MCF 10A (cell line): ENCODE results near the gene CCN5. TPM values are rescaled to one million over a fixed set of nuclear protein-coding genes. Genes with fewer than 3 reads are reported as not detected.

Experiments used
- BruUV-seq: library from RNA; stranded (reverse); fragments of 400-500 nt; replicated peaks from 2 replicates; lab custom pipeline; 2021; lab: Mats Ljungman, UMichigan
- CTCF ChIA-PET: fragments of 300-600 bp; sonication (Branson Sonifier 250); formaldehyde crosslinking; extraction: SDS; loops from one replicate; lab custom pipeline; 2021; ENCODE audit warnings: antibody characterized with exemption, inconsistent platforms; lab: Yijun Ruan, JAX
- POLR2A ChIA-PET: fragments of 300-600, 350-650 bp; sonication (Branson Sonifier 250); formaldehyde crosslinking; extraction: SDS; loops from one replicate; lab custom pipeline; 2020; ENCODE audit warnings: antibody characterized with exemption, inconsistent platforms; lab: Yijun Ruan, JAX
- DNase-seq: peaks from one replicate; pipeline ENCODE4 v3.0.0-alpha.2; 2018; ENCODE audit not compliant: unreplicated experiment
- H3K27ac Mint-ChIP-seq: one replicate; pipeline ENCODE4 v1.8.0; 2022; ENCODE audit warnings: mild to moderate bottlenecking, low read depth, mixed read lengths; ENCODE audit not compliant: unreplicated experiment
- H3K27me3 Mint-ChIP-seq: one replicate; pipeline ENCODE4 v1.8.0; 2022; ENCODE audit warnings: mixed read lengths; ENCODE audit not compliant: insufficient read depth, unreplicated experiment
- H3K36me3 Mint-ChIP-seq: one replicate; pipeline ENCODE4 v1.8.0; 2022; ENCODE audit warnings: mild to moderate bottlenecking, moderate library complexity, mixed read lengths; ENCODE audit not compliant: insufficient read depth, unreplicated experiment
- H3K4me1 Mint-ChIP-seq: one replicate; pipeline ENCODE4 v1.8.0; 2022; ENCODE audit warnings: mixed read lengths; ENCODE audit not compliant: insufficient read depth, unreplicated experiment
- H3K4me3 Mint-ChIP-seq: one replicate; pipeline ENCODE4 v1.8.0; 2022; ENCODE audit warnings: mild to moderate bottlenecking, moderate library complexity, mixed read lengths; ENCODE audit not compliant: unreplicated experiment
- H3K9me3 Mint-ChIP-seq: one replicate; pipeline ENCODE4 v1.8.0; 2022; ENCODE audit warnings: mixed read lengths; ENCODE audit not compliant: unreplicated experiment
- intact Hi-C: fragments of 100-400 bp; cut with micrococcal nuclease; formaldehyde crosslinking; loops from 2 replicates; pipeline ENCODE4 v1.14.1; 2022
- total RNA-seq: library from RNA; stranded (reverse); gene quantifications from 2 replicates; pipeline ENCODE4 v1.2.3, GENCODE V29; 2022
- TF ChIP-seq, protein P1 (sequence below): fragments of 200-600 bp; IDR thresholded peaks from one replicate; pipeline ENCODE4 v1.8.0; 2022; ENCODE audit warnings: antibody characterized with exemption, mild to moderate bottlenecking; ENCODE audit not compliant: unreplicated experiment

The CCN5 gene
- total RNA-seq, 1 experiment from 2014 or later = 1.4 TPM

DNA sequence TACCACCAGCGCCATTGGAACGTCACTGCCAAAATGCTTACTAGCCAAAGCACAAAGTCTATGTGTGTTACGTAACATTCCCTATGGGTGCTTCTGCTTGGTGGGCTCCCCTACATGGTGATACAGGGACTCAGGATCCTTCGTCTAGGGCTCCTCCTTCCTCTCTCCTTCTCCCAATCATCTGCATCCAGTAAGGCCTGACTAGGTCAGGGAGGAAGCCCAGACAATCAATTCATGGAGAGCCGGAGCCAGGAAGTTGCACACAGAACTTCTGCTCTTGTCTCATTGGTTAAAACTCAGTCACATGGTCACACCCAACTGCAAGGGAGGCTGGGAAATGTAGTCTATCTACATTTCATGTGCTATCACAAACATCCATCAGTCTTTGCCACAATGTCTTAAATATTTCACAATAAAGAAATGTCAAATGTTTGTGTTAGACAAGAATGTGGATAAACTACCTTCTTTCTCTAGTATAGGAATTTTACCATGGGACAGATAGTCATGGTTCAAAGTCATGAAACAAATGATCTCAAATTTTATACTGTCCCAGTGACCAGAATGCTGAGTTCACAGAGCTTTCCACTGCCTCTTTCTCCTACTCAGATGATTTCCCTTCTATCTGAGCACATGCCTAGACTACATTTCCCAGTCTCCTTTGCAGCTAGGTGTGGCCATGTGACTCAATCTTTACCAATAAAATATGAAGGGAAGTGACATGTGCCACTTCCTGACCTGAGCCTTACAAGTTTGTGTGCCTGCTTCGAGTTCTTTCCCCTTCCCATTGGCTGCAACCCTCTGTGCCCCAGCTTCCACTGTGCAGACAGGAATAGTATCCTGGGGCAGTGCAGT is 21.2 kb downstream of the CCN5 start:
- H3K4me3 Mint-ChIP-seq = peak overlapping the region; percentile 10
- CTCF ChIA-PET = interaction anchor here (1.3 to 6.2 kb wide), 3 partner anchors 11 to 130 kb away, joined by 6 to 72 read pairs (median 23); partner anchors contain the start of gene KCNK15
- intact Hi-C loops = loop anchor here (10.0 kb wide), 1 partner anchor 212 kb away; the partner anchor contains the start of gene SERINC3
- TF ChIP-seq, protein P1, sequence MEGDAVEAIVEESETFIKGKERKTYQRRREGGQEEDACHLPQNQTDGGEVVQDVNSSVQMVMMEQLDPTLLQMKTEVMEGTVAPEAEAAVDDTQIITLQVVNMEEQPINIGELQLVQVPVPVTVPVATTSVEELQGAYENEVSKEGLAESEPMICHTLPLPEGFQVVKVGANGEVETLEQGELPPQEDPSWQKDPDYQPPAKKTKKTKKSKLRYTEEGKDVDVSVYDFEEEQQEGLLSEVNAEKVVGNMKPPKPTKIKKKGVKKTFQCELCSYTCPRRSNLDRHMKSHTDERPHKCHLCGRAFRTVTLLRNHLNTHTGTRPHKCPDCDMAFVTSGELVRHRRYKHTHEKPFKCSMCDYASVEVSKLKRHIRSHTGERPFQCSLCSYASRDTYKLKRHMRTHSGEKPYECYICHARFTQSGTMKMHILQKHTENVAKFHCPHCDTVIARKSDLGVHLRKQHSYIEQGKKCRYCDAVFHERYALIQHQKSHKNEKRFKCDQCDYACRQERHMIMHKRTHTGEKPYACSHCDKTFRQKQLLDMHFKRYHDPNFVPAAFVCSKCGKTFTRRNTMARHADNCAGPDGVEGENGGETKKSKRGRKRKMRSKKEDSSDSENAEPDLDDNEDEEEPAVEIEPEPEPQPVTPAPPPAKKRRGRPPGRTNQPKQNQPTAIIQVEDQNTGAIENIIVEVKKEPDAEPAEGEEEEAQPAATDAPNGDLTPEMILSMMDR = no peak
- no peak overlapping the region for H3K27ac Mint-ChIP-seq
- H3K9me3 Mint-ChIP-seq = peaks cover 7% of the 10 kb centered on the region
- peaks cover 43% of the 10 kb centered on the region for H3K4me1 Mint-ChIP-seq
- H3K27me3 Mint-ChIP-seq = peaks cover 4% of the 10 kb centered on the region
- no TSS peak for BruUV-seq
- peaks cover 5% of the 10 kb centered on the region for H3K36me3 Mint-ChIP-seq
- POLR2A ChIA-PET = interaction anchor here (0.7 kb wide), 1 partner anchor 149 kb away, joined by 4 read pairs; the partner anchor contains the start of gene YWHAB
- DNase-seq = peak; percentile 75

DNA sequence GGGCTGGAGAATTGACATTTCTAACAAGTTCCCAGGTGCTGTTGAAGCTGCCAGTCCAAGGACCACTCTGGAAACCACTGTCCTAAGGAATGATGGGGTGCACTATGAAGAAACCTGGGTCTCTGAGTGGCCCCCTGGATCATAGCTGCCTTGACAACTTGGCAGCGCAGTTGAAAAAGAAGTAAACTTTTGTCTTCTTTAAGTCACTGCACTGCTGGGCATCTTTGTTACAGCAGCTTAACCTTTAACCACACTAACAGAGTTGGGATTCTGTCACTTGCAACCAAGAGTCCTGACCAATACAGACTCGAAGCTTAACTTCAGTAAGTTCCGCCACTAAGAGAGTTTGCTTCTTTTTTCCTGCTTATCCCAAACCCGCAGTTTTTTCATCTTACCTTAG is 21.9 kb downstream of the CCN5 start:
- TF ChIP-seq, protein P1 = no peak
- Mint-ChIP-seq H3K4me3 (no peak overlapping the region), H3K9me3 (peaks cover 7% of the 10 kb centered on the region), H3K27me3 (peaks cover 11% of the 10 kb centered on the region), H3K27ac (no peak overlapping the region), H3K4me1 (peaks cover 40% of the 10 kb centered on the region), H3K36me3 (peaks cover 5% of the 10 kb centered on the region)
- intact Hi-C loops = loop anchor here (10.0 kb wide), 1 partner anchor 212 kb away; the partner anchor contains the start of gene SERINC3
- CTCF ChIA-PET = interaction anchor here (0.5 to 6.2 kb wide), 4 partner anchors 10 to 349 kb away, joined by 3 to 72 read pairs (median 14); partner anchors contain the start of gene KCNK15
- BruUV-seq = no TSS peak
- POLR2A ChIA-PET = interaction anchor here (0.5 to 0.7 kb wide), 2 partner anchors 24 to 148 kb away, joined by 3 to 4 read pairs; partner anchors contain the start of gene YWHAB
- no peak for DNase-seq

DNA sequence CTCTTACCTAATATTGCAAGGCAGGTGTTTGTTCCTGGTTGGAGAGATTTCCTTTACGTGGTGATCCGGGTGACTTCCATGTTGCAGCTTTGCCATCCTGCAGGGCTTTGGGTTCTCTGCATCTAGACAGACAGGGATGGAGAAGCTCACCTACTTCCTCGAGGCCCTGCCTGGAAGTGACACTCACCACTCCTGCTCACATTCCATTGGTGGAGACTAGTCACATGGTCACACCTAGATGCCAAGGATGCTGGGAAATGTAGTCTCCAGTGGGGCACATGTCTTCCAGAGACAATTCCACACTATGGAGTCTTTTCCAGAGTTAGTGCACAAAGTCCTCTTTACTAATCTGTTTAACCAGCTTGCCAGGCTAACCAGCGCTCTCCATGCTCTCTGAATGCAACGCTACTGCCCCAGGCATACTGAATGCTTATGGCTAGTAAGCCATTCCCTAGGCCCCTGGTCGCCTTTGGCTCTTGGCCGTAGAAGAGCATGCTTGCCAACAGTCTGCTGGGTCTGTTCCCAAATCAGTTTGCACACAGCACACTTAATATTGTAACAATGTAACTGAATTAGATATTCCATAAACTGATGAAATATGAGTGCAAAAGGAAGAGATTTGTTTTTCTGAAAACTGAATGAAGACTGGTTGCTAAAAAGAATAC is 23.8 kb downstream of the CCN5 start:
- Mint-ChIP-seq H3K36me3 (peaks cover 5% of the 10 kb centered on the region), H3K4me3 (peak overlapping the region; percentile 33), H3K9me3 (peaks cover 7% of the 10 kb centered on the region), H3K27ac (no peak overlapping the region), H3K4me1 (peaks cover 24% of the 10 kb centered on the region), H3K27me3 (peaks cover 29% of the 10 kb centered on the region)
- peak; percentile 89 for DNase-seq
- intact Hi-C loops = loop anchor here (10.0 kb wide), 1 partner anchor 214 kb away; the partner anchor contains the start of gene SERINC3
- ChIA-PET CTCF (interaction anchor here (0.7 to 6.2 kb wide), 3 partner anchors 8 to 96 kb away, joined by 3 to 72 read pairs (median 23); partner anchors contain the start of gene KCNK15), POLR2A (interaction anchor here (0.6 to 1.0 kb wide), 7 partner anchors 9 to 390 kb away, joined by 3 to 4 read pairs (median 3); no protein-coding TSS in a partner anchor)
- no TSS peak for BruUV-seq
- TF ChIP-seq, protein P1 = no peak
